WTC11 (cell line): ENCODE measurements around the gene NPAS2. TPM values are rescaled to one million over a fixed set of nuclear protein-coding genes. Genes with fewer than 3 reads are reported as not detected.

ENCODE experiments used
- ATAC-seq: fragments of 200-7000 bp; cut with Tn5 transposase; 2 replicates; pipeline ENCODE4 v1.10.0; 2021; ENCODE audit warnings: mild to moderate bottlenecking, moderate library complexity
- CTCF ChIA-PET: fragments of 300-600 bp; sonication (Branson Sonifier 250); formaldehyde crosslinking; loops from one replicate; lab custom pipeline; 2021; ENCODE audit warnings: antibody characterized with exemption; lab: Charles Lee
- POLR2A ChIA-PET: fragments of 350-600 bp; sonication (Branson Sonifier 250); formaldehyde crosslinking; loops from one replicate; lab custom pipeline; 2021; ENCODE audit warnings: antibody characterized with exemption; lab: Charles Lee
- DNase-seq: peaks from one replicate; pipeline ENCODE4 v3.0.0; 2021; ENCODE audit warnings: low spot score
- H3K27ac Mint-ChIP-seq: 2 replicates; pipeline ENCODE4 v1.8.0; 2021; ENCODE audit warnings: mixed read lengths
- H3K27me3 Mint-ChIP-seq: 2 replicates; pipeline ENCODE4 v1.8.0; 2021; ENCODE audit warnings: low read depth, mild to moderate bottlenecking, moderate library complexity, mixed read lengths
- H3K36me3 Mint-ChIP-seq: 2 replicates; pipeline ENCODE4 v1.8.0; 2021; ENCODE audit warnings: mixed read lengths
- H3K4me1 Mint-ChIP-seq: 2 replicates; pipeline ENCODE4 v1.8.0; 2022; ENCODE audit warnings: mixed read lengths
- H3K4me3 Mint-ChIP-seq: 2 replicates; pipeline ENCODE4 v1.8.0; 2021; ENCODE audit warnings: mild to moderate bottlenecking, moderate library complexity, mixed read lengths
- H3K9me3 Mint-ChIP-seq: 2 replicates; pipeline ENCODE4 v1.8.0; 2021; ENCODE audit warnings: mixed read lengths
- ATF1 ChIP-seq: sonication (generic); formaldehyde crosslinking; IDR thresholded peaks from 2 replicates; pipeline ENCODE4 v1.8.1; 2023; ENCODE audit warnings: mild to moderate bottlenecking, moderate library complexity, missing genetic modification reagents
- CREB1 ChIP-seq: sonication (generic); formaldehyde crosslinking; IDR thresholded peaks from 2 replicates; pipeline ENCODE4 v1.8.0; 2023; ENCODE audit warnings: mild to moderate bottlenecking, missing genetic modification reagents
- ETV6 ChIP-seq: sonication (generic); formaldehyde crosslinking; IDR thresholded peaks from 2 replicates; pipeline ENCODE4 v1.8.1; 2022; ENCODE audit warnings: mild to moderate bottlenecking, missing genetic modification reagents
- FOXJ3 ChIP-seq: sonication (generic); formaldehyde crosslinking; IDR thresholded peaks from 2 replicates; pipeline ENCODE4 v1.9.0; 2021; ENCODE audit warnings: missing genetic modification reagents, mild to moderate bottlenecking, borderline replicate concordance
- FOXK1 ChIP-seq: sonication (generic); formaldehyde crosslinking; IDR thresholded peaks from 2 replicates; pipeline ENCODE4 v1.8.0; 2022; ENCODE audit warnings: mild to moderate bottlenecking, moderate library complexity, missing genetic modification reagents
- GTF2I ChIP-seq: fragments of 250-450 bp; sonication (Bioruptor Pico); conservative IDR thresholded peaks from 2 replicates; pipeline ENCODE4 v1.4.0; 2021; ENCODE audit warnings: mild to moderate bottlenecking
- JAZF1 ChIP-seq: fragments of 250-450 bp; sonication (Bioruptor Pico); IDR thresholded peaks from 2 replicates; pipeline ENCODE4 v1.9.0; 2021; ENCODE audit warnings: moderate library complexity, mild to moderate bottlenecking, inconsistent platforms
- NFE2L1 ChIP-seq: sonication (generic); formaldehyde crosslinking; IDR thresholded peaks from 2 replicates; pipeline ENCODE4 v1.8.1; 2023; ENCODE audit warnings: missing genetic modification reagents
- NR3C1 ChIP-seq: sonication (generic); formaldehyde crosslinking; conservative IDR thresholded peaks from 2 replicates; pipeline ENCODE4 v1.8.1; 2023; ENCODE audit warnings: low read depth, mild to moderate bottlenecking, missing genetic modification reagents
- SMAD3 ChIP-seq: sonication (generic); formaldehyde crosslinking; IDR thresholded peaks from 2 replicates; pipeline ENCODE4 v1.8.0; 2022; ENCODE audit warnings: missing genetic modification reagents, mild to moderate bottlenecking, borderline replicate concordance
- SMAD4 ChIP-seq: sonication (generic); formaldehyde crosslinking; IDR thresholded peaks from 2 replicates; pipeline ENCODE4 v1.8.0; 2022; ENCODE audit warnings: mild to moderate bottlenecking, missing genetic modification reagents
- SOX15 ChIP-seq: fragments of 250-450 bp; sonication (Bioruptor Pico); IDR thresholded peaks from 2 replicates; pipeline ENCODE4 v1.9.0; 2021; ENCODE audit warnings: mild to moderate bottlenecking
- TEAD1 ChIP-seq: sonication (generic); formaldehyde crosslinking; IDR thresholded peaks from 2 replicates; pipeline ENCODE4 v1.8.0; 2022; ENCODE audit warnings: mild to moderate bottlenecking, missing genetic modification reagents
- TP53 ChIP-seq: sonication (generic); formaldehyde crosslinking; IDR thresholded peaks from 2 replicates; pipeline ENCODE4 v1.8.1; 2023; ENCODE audit warnings: mild to moderate bottlenecking, missing genetic modification reagents
- ZBTB21 ChIP-seq: sonication (generic); formaldehyde crosslinking; IDR thresholded peaks from 2 replicates; pipeline ENCODE4 v1.8.1; 2023; ENCODE audit warnings: mild to moderate bottlenecking, missing genetic modification reagents, borderline replicate concordance
- ZNF138 ChIP-seq: sonication (generic); formaldehyde crosslinking; conservative IDR thresholded peaks from 2 replicates; pipeline ENCODE4 v1.8.1; 2022; ENCODE audit warnings: mild to moderate bottlenecking, moderate library complexity, missing genetic modification reagents
- ZNF219 ChIP-seq: sonication (generic); formaldehyde crosslinking; IDR thresholded peaks from 2 replicates; pipeline ENCODE4 v1.8.0; 2023; ENCODE audit warnings: missing genetic modification reagents, mild to moderate bottlenecking, borderline replicate concordance
- ZNF232 ChIP-seq: sonication (generic); formaldehyde crosslinking; IDR thresholded peaks from 2 replicates; pipeline ENCODE4 v1.8.0; 2022; ENCODE audit warnings: mild to moderate bottlenecking, missing genetic modification reagents
- ZNF396 ChIP-seq: fragments of 250-450 bp; sonication (Bioruptor Pico); IDR thresholded peaks from 2 replicates; pipeline ENCODE4 v1.8.0; 2021; ENCODE audit warnings: mild to moderate bottlenecking, moderate library complexity, borderline replicate concordance
- total RNA-seq: library from RNA; stranded (reverse); gene quantifications from 3 replicates; pipeline ENCODE4 v1.2.3, GENCODE V29; 2021
- TF ChIP-seq, protein P1 (sequence below): sonication (generic); formaldehyde crosslinking; IDR thresholded peaks from 2 replicates; pipeline ENCODE4 v1.8.1; 2022; ENCODE audit warnings: low read depth, mild to moderate bottlenecking, moderate library complexity, missing genetic modification reagents, borderline replicate concordance
- TF ChIP-seq, protein P2 (sequence below): fragments of 250-450 bp; sonication (Bioruptor Pico); IDR thresholded peaks from 2 replicates; pipeline ENCODE4 v1.9.0; 2021; ENCODE audit warnings: mild to moderate bottlenecking
- TF ChIP-seq, protein P3 (sequence below): sonication (generic); formaldehyde crosslinking; IDR thresholded peaks from 2 replicates; pipeline ENCODE4 v1.8.1; 2022; ENCODE audit warnings: mild to moderate bottlenecking, moderate library complexity, missing genetic modification reagents
- TF ChIP-seq, protein P4 (sequence below): sonication (generic); formaldehyde crosslinking; IDR thresholded peaks from 2 replicates; pipeline ENCODE4 v1.8.1; 2023; ENCODE audit warnings: mild to moderate bottlenecking, missing genetic modification reagents
- TF ChIP-seq, protein P5 (sequence below): sonication (generic); formaldehyde crosslinking; IDR thresholded peaks from 2 replicates; pipeline ENCODE4 v1.8.1; 2023; ENCODE audit warnings: mild to moderate bottlenecking, moderate library complexity, missing genetic modification reagents
- TF ChIP-seq, protein P6 (sequence below): sonication (generic); formaldehyde crosslinking; IDR thresholded peaks from 2 replicates; pipeline ENCODE4 v1.8.0; 2022; ENCODE audit warnings: missing genetic modification reagents
- TF ChIP-seq, protein P7 (sequence below): sonication (generic); formaldehyde crosslinking; IDR thresholded peaks from 2 replicates; pipeline ENCODE4 v1.8.1; 2023; ENCODE audit warnings: mild to moderate bottlenecking, missing genetic modification reagents, moderate library complexity

Gene NPAS2
- total RNA-seq, 1 experiment from 2014 or later = 2.6 TPM

DNA sequence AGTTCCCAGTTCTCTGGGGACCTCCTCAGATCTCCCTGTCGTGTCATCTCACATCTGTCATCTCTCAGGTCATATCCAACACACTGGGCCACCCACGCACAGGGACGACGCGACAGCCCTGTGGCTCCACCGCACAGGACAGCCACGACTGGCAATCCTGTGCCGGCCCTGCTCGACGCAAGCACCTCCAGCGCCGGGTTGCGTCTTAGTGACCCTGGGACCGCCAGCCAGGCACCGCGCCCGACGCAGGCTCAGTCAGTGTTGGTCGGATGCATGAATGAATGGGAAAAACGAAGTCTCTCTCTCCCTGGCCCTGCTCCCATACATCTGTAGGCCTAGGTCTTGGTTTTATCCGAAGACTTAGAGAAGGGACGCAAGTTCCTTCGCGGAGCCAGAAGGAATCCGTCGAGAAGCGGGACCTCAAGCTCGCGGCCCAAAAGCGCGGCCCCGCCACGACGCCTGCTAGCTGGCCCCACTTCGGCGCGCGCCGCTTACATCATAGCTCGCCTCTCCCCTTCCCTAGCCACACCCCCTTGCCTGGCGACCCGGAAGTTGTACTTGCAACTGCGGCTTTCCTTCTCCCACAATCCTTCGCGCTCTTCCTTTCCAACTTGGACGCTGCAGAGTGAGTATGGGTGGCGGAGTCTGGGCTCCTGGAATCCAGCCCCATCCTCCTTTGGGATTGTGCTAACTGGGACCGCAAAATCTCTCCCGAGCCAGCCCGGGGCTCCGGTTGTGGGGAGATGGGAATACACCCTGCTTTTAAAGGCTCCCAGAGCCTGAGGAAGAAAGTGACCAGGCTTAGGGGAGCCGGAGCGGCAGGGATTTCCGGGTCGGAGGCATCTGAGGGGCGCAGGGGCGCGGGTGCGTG is 182.0 kb downstream of the NPAS2 start, which contains the start of gene RPL31:
RPL31 (plus strand) TSS at position 599 of the 871 bp plus-strand sequence. CDS start 413 bp downstream, outside the sequence.
- Mint-ChIP-seq H3K9me3 (no peaks in the 10 kb centered on the region), H3K27me3 (peaks cover 12% of the 10 kb centered on the region), H3K36me3 (peaks cover 46% of the 10 kb centered on the region), H3K4me3 (peak within 1 kb of the TSS; percentile 98), H3K4me1 (peaks cover 41% of the 10 kb centered on the region), H3K27ac (peak within 1 kb of the TSS; percentile 96)
- ATAC-seq (peak; percentile 82), DNase-seq (peak; percentile 97)
- ChIA-PET CTCF (interaction anchor here (1.0 to 2.2 kb wide), 6 partner anchors 11 to 272 kb away, joined by 3 to 9 read pairs (median 4); no protein-coding TSS in a partner anchor), POLR2A (interaction anchor here (0.6 to 1.0 kb wide), 4 partner anchors 11 to 201 kb away, joined by 3 read pairs; partner anchors contain the start of gene TBC1D8)
- TF ChIP-seq SMAD4 (0 out of 2 replicates have a peak, but pooled peaks have one; percentile 65), JAZF1 (CRISPR knock-in tag) (no peak), NFE2L1 (CRISPR knock-in tag) (no peak), SMAD3 (0 out of 2 replicates have a peak, but pooled peaks have one; percentile 21), ZBTB21 (CRISPR knock-in tag) (peak; percentile 93), ETV6 (CRISPR knock-in tag) (peak; percentile 96), ZNF219 (CRISPR knock-in tag) (no peak), ZNF138 (CRISPR knock-in tag) (peak; percentile 43; the same call in 1 of the 2 replicates), ATF1 (CRISPR knock-in tag) (peak; percentile 87; the same call in 1 of the 2 replicates), ZNF396 (CRISPR knock-in tag) (no peak), GTF2I (CRISPR knock-in tag) (no peak), FOXJ3 (no peak), FOXK1 (CRISPR knock-in tag) (peak; percentile 93; the same call in 1 of the 2 replicates), SOX15 (CRISPR knock-in tag) (no peak), CREB1 (CRISPR knock-in tag) (peak; percentile 83), NR3C1 (CRISPR knock-in tag) (no peak), ZNF232 (CRISPR knock-in tag) (peak; percentile 49; the same call in 1 of the 2 replicates), TP53 (no peak; the same call in 1 of the 2 replicates), TEAD1 (CRISPR knock-in tag) (peak; percentile 97)
- TF ChIP-seq, protein P1, sequence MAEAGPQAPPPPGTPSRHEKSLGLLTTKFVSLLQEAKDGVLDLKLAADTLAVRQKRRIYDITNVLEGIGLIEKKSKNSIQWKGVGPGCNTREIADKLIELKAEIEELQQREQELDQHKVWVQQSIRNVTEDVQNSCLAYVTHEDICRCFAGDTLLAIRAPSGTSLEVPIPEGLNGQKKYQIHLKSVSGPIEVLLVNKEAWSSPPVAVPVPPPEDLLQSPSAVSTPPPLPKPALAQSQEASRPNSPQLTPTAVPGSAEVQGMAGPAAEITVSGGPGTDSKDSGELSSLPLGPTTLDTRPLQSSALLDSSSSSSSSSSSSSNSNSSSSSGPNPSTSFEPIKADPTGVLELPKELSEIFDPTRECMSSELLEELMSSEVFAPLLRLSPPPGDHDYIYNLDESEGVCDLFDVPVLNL = no peak
- TF ChIP-seq, protein P2, sequence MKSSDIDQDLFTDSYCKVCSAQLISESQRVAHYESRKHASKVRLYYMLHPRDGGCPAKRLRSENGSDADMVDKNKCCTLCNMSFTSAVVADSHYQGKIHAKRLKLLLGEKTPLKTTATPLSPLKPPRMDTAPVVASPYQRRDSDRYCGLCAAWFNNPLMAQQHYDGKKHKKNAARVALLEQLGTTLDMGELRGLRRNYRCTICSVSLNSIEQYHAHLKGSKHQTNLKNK (CRISPR knock-in tag) = no peak
- TF ChIP-seq, protein P3, sequence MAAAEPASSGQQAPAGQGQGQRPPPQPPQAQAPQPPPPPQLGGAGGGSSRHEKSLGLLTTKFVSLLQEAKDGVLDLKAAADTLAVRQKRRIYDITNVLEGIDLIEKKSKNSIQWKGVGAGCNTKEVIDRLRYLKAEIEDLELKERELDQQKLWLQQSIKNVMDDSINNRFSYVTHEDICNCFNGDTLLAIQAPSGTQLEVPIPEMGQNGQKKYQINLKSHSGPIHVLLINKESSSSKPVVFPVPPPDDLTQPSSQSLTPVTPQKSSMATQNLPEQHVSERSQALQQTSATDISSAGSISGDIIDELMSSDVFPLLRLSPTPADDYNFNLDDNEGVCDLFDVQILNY (CRISPR knock-in tag) = peak; percentile 70; the same call in 1 of the 2 replicates
- TF ChIP-seq, protein P4, sequence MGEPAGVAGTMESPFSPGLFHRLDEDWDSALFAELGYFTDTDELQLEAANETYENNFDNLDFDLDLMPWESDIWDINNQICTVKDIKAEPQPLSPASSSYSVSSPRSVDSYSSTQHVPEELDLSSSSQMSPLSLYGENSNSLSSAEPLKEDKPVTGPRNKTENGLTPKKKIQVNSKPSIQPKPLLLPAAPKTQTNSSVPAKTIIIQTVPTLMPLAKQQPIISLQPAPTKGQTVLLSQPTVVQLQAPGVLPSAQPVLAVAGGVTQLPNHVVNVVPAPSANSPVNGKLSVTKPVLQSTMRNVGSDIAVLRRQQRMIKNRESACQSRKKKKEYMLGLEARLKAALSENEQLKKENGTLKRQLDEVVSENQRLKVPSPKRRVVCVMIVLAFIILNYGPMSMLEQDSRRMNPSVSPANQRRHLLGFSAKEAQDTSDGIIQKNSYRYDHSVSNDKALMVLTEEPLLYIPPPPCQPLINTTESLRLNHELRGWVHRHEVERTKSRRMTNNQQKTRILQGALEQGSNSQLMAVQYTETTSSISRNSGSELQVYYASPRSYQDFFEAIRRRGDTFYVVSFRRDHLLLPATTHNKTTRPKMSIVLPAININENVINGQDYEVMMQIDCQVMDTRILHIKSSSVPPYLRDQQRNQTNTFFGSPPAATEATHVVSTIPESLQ (CRISPR knock-in tag) = 0 out of 2 replicates have a peak, but pooled peaks have one; percentile 6
- TF ChIP-seq, protein P5, sequence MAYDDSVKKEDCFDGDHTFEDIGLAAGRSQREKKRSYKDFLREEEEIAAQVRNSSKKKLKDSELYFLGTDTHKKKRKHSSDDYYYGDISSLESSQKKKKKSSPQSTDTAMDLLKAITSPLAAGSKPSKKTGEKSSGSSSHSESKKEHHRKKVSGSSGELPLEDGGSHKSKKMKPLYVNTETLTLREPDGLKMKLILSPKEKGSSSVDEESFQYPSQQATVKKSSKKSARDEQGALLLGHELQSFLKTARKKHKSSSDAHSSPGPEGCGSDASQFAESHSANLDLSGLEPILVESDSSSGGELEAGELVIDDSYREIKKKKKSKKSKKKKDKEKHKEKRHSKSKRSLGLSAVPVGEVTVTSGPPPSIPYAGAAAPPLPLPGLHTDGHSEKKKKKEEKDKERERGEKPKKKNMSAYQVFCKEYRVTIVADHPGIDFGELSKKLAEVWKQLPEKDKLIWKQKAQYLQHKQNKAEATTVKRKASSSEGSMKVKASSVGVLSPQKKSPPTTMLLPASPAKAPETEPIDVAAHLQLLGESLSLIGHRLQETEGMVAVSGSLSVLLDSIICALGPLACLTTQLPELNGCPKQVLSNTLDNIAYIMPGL (CRISPR knock-in tag) = peak; percentile 76; the same call in 1 of the 2 replicates
- TF ChIP-seq, protein P6, sequence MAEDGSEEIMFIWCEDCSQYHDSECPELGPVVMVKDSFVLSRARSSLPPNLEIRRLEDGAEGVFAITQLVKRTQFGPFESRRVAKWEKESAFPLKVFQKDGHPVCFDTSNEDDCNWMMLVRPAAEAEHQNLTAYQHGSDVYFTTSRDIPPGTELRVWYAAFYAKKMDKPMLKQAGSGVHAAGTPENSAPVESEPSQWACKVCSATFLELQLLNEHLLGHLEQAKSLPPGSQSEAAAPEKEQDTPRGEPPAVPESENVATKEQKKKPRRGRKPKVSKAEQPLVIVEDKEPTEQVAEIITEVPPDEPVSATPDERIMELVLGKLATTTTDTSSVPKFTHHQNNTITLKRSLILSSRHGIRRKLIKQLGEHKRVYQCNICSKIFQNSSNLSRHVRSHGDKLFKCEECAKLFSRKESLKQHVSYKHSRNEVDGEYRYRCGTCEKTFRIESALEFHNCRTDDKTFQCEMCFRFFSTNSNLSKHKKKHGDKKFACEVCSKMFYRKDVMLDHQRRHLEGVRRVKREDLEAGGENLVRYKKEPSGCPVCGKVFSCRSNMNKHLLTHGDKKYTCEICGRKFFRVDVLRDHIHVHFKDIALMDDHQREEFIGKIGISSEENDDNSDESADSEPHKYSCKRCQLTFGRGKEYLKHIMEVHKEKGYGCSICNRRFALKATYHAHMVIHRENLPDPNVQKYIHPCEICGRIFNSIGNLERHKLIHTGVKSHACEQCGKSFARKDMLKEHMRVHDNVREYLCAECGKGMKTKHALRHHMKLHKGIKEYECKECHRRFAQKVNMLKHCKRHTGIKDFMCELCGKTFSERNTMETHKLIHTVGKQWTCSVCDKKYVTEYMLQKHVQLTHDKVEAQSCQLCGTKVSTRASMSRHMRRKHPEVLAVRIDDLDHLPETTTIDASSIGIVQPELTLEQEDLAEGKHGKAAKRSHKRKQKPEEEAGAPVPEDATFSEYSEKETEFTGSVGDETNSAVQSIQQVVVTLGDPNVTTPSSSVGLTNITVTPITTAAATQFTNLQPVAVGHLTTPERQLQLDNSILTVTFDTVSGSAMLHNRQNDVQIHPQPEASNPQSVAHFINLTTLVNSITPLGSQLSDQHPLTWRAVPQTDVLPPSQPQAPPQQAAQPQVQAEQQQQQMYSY (CRISPR knock-in tag) = no peak
- TF ChIP-seq, protein P7, sequence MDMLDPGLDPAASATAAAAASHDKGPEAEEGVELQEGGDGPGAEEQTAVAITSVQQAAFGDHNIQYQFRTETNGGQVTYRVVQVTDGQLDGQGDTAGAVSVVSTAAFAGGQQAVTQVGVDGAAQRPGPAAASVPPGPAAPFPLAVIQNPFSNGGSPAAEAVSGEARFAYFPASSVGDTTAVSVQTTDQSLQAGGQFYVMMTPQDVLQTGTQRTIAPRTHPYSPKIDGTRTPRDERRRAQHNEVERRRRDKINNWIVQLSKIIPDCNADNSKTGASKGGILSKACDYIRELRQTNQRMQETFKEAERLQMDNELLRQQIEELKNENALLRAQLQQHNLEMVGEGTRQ (CRISPR knock-in tag) = peak; percentile 28; the same call in 1 of the 2 replicates
